Breast epithelium (tissue), 4 donors: ENCODE measurements around the gene SEBOX. TPM values are rescaled to one million over a fixed set of nuclear protein-coding genes. Genes with fewer than 3 reads are reported as not detected.

Experiments used
- DNase-seq, 2 donors: peaks; one replicate each; pipeline ENCODE4 v3.0.0-alpha.2; 2019; ENCODE audit warnings: low spot score in 2 of 2
- H3K27ac ChIP-seq, 2 donors: fragments of 200-600 bp; sonication (generic) in 1 of 2; one replicate each; pipeline ENCODE4 v1.5.1; 2016 to 2019; ENCODE audit warnings: mild to moderate bottlenecking in 1 of 2
- H3K27me3 ChIP-seq, 2 donors: fragments of 200-600 bp; sonication (generic) in 1 of 2; one replicate each; pipeline versions ENCODE4 v1.5.1 to v1.6.0; 2017 to 2019; ENCODE audit warnings: control low read depth in 1 of 2, mild to moderate bottlenecking in 1 of 2
- H3K36me3 ChIP-seq: fragments of 200-600 bp; one replicate; pipeline ENCODE4 v1.5.1; 2019
- H3K4me1 ChIP-seq, 2 donors: fragments of 200-600 bp; sonication (generic); one replicate each; pipeline ENCODE4 v1.5.1; 2016 to 2019; ENCODE audit warnings: control low read depth in 1 of 2
- H3K4me3 ChIP-seq, 3 donors: fragments of 200-600 bp; sonication (generic); 1 replicate in 2 of 3; 2 replicates in 1 of 3; pipeline ENCODE4 v1.5.1; 2016 to 2019; ENCODE audit warnings: mild to moderate bottlenecking in 3 of 3, moderate library complexity in 2 of 3
- H3K9me3 ChIP-seq, 2 donors: fragments of 200-600 bp; sonication (generic) in 1 of 2; one replicate each; pipeline ENCODE4 v1.5.1; 2016 to 2019; ENCODE audit warnings: control low read depth in 1 of 2
- POLR2A ChIP-seq: fragments of 450-650 bp; IDR thresholded peaks from one replicate; pipeline ENCODE4 v1.6.1; 2016; ENCODE audit warnings: antibody characterized with exemption, mild to moderate bottlenecking, moderate library complexity
- POLR2AphosphoS5 ChIP-seq, 3 donors: sonication (generic); formaldehyde crosslinking; IDR thresholded peaks; one replicate each; pipeline ENCODE4 v1.6.1; 2017; ENCODE audit warnings: antibody characterized with exemption in 3 of 3
- intact Hi-C: fragments of 100-400 bp; cut with DNase I; formaldehyde crosslinking; loops from one replicate; pipeline ENCODE4 v1.15.1; 2023; ENCODE audit warnings: low total_unique reads
- total RNA-seq, 3 donors: library from RNA; depleted of rRNA; stranded (reverse); fragments of >200 nt; gene quantifications; one replicate each; pipeline ENCODE4 v1.1.0, GENCODE V29; 2016
- TF ChIP-seq, protein P1 (sequence below), 3 donors: fragments of 450-650 bp; IDR thresholded peaks; one replicate each; pipeline ENCODE4 v1.5.1; 2016 to 2017; ENCODE audit warnings: antibody characterized with exemption in 3 of 3, mild to moderate bottlenecking in 3 of 3, moderate library complexity in 3 of 3

SEBOX gene
- total RNA-seq, 3 donors from 2014 or later = not detected

- peaks cover 5% of the 10 kb centered on the region for H3K36me3 ChIP-seq
- no peak for DNase-seq
- H3K4me1 ChIP-seq = no peaks in the 10 kb centered on the region
- H3K9me3 ChIP-seq = no peaks in the 10 kb centered on the region
- no peak for TF ChIP-seq POLR2A
- TF ChIP-seq POLR2AphosphoS5 (IDR thresholded peaks at IDR 0.05) = no peak
- TF ChIP-seq, protein P1, sequence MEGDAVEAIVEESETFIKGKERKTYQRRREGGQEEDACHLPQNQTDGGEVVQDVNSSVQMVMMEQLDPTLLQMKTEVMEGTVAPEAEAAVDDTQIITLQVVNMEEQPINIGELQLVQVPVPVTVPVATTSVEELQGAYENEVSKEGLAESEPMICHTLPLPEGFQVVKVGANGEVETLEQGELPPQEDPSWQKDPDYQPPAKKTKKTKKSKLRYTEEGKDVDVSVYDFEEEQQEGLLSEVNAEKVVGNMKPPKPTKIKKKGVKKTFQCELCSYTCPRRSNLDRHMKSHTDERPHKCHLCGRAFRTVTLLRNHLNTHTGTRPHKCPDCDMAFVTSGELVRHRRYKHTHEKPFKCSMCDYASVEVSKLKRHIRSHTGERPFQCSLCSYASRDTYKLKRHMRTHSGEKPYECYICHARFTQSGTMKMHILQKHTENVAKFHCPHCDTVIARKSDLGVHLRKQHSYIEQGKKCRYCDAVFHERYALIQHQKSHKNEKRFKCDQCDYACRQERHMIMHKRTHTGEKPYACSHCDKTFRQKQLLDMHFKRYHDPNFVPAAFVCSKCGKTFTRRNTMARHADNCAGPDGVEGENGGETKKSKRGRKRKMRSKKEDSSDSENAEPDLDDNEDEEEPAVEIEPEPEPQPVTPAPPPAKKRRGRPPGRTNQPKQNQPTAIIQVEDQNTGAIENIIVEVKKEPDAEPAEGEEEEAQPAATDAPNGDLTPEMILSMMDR (IDR thresholded peaks at IDR 0.05) = no peak
- H3K4me3 ChIP-seq = no peak overlapping the region
- no peak overlapping the region for H3K27ac ChIP-seq
- intact Hi-C loops = no loop called here
- H3K27me3 ChIP-seq = no peaks in the 10 kb centered on the region
Observed at GRCh38 chr17:28328325-28328724, 36.7 kb downstream of the SEBOX start.

- DNase-seq = no peak
- TF ChIP-seq, protein P1 (IDR thresholded peaks at IDR 0.05) = no peak
- TF ChIP-seq POLR2A = no peak
- TF ChIP-seq POLR2AphosphoS5 (IDR thresholded peaks at IDR 0.05) = no peak
- Histone ChIP-seq H3K4me3 (no peak overlapping the region), H3K27me3 (no peaks in the 10 kb centered on the region), H3K4me1 (no peaks in the 10 kb centered on the region), H3K9me3 (no peaks in the 10 kb centered on the region), H3K27ac (no peak overlapping the region), H3K36me3 (peaks cover 5% of the 10 kb centered on the region)
- intact Hi-C loops = no loop called here
Observed at GRCh38 chr17:28327709-28328108, 37.3 kb downstream of the SEBOX start.

- Histone ChIP-seq H3K4me3 (no peak overlapping the region), H3K27ac (no peak overlapping the region), H3K4me1 (no peaks in the 10 kb centered on the region), H3K36me3 (peaks cover 5% of the 10 kb centered on the region), H3K9me3 (no peaks in the 10 kb centered on the region), H3K27me3 (no peaks in the 10 kb centered on the region)
- TF ChIP-seq POLR2AphosphoS5 (IDR thresholded peaks at IDR 0.05) = no peak
- TF ChIP-seq, protein P1 (IDR thresholded peaks at IDR 0.05) = no peak
- TF ChIP-seq POLR2A = no peak
- intact Hi-C loops = no loop called here
- no peak for DNase-seq
Observed at GRCh38 chr17:28327031-28327607, 37.9 kb downstream of the SEBOX start.

GRCh38 chr17:28326114-28326513 lies 38.9 kb downstream of the SEBOX start:
- Histone ChIP-seq H3K27ac (no peak overlapping the region), H3K9me3 (no peaks in the 10 kb centered on the region), H3K36me3 (peaks cover 5% of the 10 kb centered on the region), H3K4me3 (no peak overlapping the region), H3K27me3 (no peaks in the 10 kb centered on the region), H3K4me1 (no peaks in the 10 kb centered on the region)
- intact Hi-C loops = no loop called here
- no peak for DNase-seq
- TF ChIP-seq POLR2AphosphoS5 (IDR thresholded peaks at IDR 0.05) = peak in 1 of 3 donors; percentile 37
- TF ChIP-seq, protein P1 (IDR thresholded peaks at IDR 0.05) = no peak
- no peak for TF ChIP-seq POLR2A

DNA sequence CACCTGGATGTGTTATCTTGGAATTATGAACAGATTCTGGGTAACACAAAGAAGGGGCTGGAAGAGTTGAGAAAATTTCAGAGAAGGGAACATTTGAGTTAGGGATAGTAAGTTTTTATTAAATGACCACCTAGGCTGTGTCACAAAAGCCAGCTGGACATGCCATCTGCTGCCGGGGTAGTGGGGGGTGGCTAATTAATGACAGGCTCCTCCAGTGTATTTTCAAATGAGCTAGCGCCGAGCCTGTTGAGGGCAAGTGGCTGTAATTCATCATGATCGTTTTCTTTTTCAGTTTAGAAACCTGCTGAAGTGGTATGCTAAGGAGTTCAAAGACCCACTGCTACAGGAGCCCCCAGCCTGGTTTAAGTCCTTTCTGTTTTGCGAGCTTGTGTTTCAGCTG lies 39.8 kb downstream of the SEBOX start:
- intact Hi-C loops = no loop called here
- Histone ChIP-seq H3K27me3 (no peaks in the 10 kb centered on the region), H3K27ac (no peak overlapping the region), H3K4me3 (no peak overlapping the region), H3K4me1 (no peaks in the 10 kb centered on the region), H3K9me3 (no peaks in the 10 kb centered on the region), H3K36me3 (peaks cover 5% of the 10 kb centered on the region)
- no peak for DNase-seq
- TF ChIP-seq POLR2A = no peak
- TF ChIP-seq, protein P1 (IDR thresholded peaks at IDR 0.05) = no peak
- TF ChIP-seq POLR2AphosphoS5 (IDR thresholded peaks at IDR 0.05) = no peak
